Breast epithelium (tissue), 3 donors: ENCODE results near the gene HIBCH.

Source experiments
- CTCF ChIP-seq, 3 donors: fragments of 450-650 bp; IDR thresholded peaks; one replicate each; pipeline ENCODE4 v1.5.1; 2016 to 2017; ENCODE audit warnings: antibody characterized with exemption in 3 of 3, mild to moderate bottlenecking in 3 of 3, moderate library complexity in 3 of 3
- POLR2A ChIP-seq: fragments of 450-650 bp; IDR thresholded peaks from one replicate; pipeline ENCODE4 v1.6.1; 2016; ENCODE audit warnings: antibody characterized with exemption, mild to moderate bottlenecking, moderate library complexity
- POLR2AphosphoS5 ChIP-seq, 3 donors: sonication (generic); formaldehyde crosslinking; IDR thresholded peaks; one replicate each; pipeline ENCODE4 v1.6.1; 2017; ENCODE audit warnings: antibody characterized with exemption in 3 of 3

- TF ChIP-seq CTCF (IDR thresholded peaks at IDR 0.05) (no peak), POLR2A (no peak), POLR2AphosphoS5 (IDR thresholded peaks at IDR 0.05) (no peak)
Measured at GRCh38 chr2:190266314-190266713, 53.3 kb downstream of the HIBCH start.
